K562 (cell line): ENCODE data around the gene CASP1. TPM values are rescaled to one million over a fixed set of nuclear protein-coding genes. Genes with fewer than 3 reads are reported as not detected.
A peak's percentile ranks its signal among the peaks of the same experiment; 100 is the strongest.

Experiments
- ATAC-seq: fragments of 200-7000 bp; cut with Tn5 transposase; 3 replicates; pipeline ENCODE4 v1.9.1; 2020; ENCODE audit warnings: moderate library complexity
- BruUV-seq: library from RNA; stranded (reverse); fragments of 400-500 nt; replicated peaks from 2 replicates; lab custom pipeline; 2021; lab: Mats Ljungman, UMichigan
- CTCF ChIA-PET: fragments of 300-600 bp; formaldehyde crosslinking; extraction: SDS; loops from one replicate; lab custom pipeline; 2021; ENCODE audit warnings: low intra/inter-chr PET ratio; lab: Yijun Ruan, JAX
- POLR2A ChIA-PET: fragments of 300-600, 350-650 bp; sonication (Branson Sonifier 250); formaldehyde crosslinking; extraction: SDS; loops from one replicate; lab custom pipeline; 2021; ENCODE audit warnings: antibody characterized with exemption, inconsistent platforms; lab: Yijun Ruan, JAX
- DNase-seq, 4 experiments: peaks; one replicate each; pipeline versions ENCODE4 v3.0.0 to v3.0.0-alpha.2; 2011 to 2018; ENCODE audit warnings: low spot score in 3 of 4, mixed read lengths in 3 of 4; ENCODE audit errors: extremely low read depth in 1 of 4
- FAIRE-seq: peaks from 2 replicates; lab custom pipeline; 2011; peaks lifted over from hg19 to GRCh38; lab: Jason Lieb, UNC
- H2AFZ ChIP-seq: 2 replicates; pipeline ENCODE4 v1.6.0; 2011; ENCODE audit warnings: low read depth, low read length, control low read depth, inconsistent platforms
- H3K27ac ChIP-seq: fragments of 200-600 bp; 3 replicates; pipeline ENCODE4 v1.8.0; 2011; ENCODE audit warnings: low read depth, mild to moderate bottlenecking, control low read depth, inconsistent platforms, low read length, moderate library complexity, mixed read lengths; ENCODE audit errors: extremely low read depth
- H3K27me3 ChIP-seq, 2 experiments: fragments of 300-600 bp in 1 of 2; 2 replicates in 1 of 2; 3 replicates in 1 of 2; pipeline versions ENCODE4 v1.6.0 to v1.8.0; 2011; ENCODE audit warnings: inconsistent platforms in 2 of 2, low read length in 2 of 2, mild to moderate bottlenecking in 1 of 2, mixed read lengths in 1 of 2, moderate library complexity in 1 of 2; ENCODE audit not compliant: control insufficient read depth in 2 of 2, insufficient read depth in 2 of 2
- H3K36me3 ChIP-seq: fragments of 300-600 bp; 3 replicates; pipeline ENCODE4 v1.8.0; 2011; ENCODE audit warnings: mild to moderate bottlenecking, low read length, inconsistent platforms; ENCODE audit not compliant: control insufficient read depth, insufficient read depth
- H3K4me1 ChIP-seq, 2 experiments: fragments of 200-600 bp in 1 of 2; replicated peaks in 1 of 2; 2 replicates in 1 of 2; 3 replicates in 1 of 2; pipeline versions ENCODE4 v1.5.1 to v1.8.0; 2011; ENCODE audit warnings: inconsistent platforms in 2 of 2, low read length in 2 of 2, mild to moderate bottlenecking in 1 of 2, mixed read lengths in 1 of 2, moderate library complexity in 1 of 2; ENCODE audit not compliant: control insufficient read depth in 2 of 2, insufficient read depth in 2 of 2
- H3K4me2 ChIP-seq: 2 replicates; pipeline ENCODE4 v1.6.1; 2011; ENCODE audit warnings: low read length, control low read depth, inconsistent platforms, mixed read lengths; ENCODE audit not compliant: insufficient read depth
- H3K4me3 ChIP-seq: fragments of 200-600 bp; sonication (generic), shearing (Covaris generic); 2 replicates; pipeline ENCODE4 v1.5.1; 2016; ENCODE audit warnings: control low read depth, inconsistent platforms
- H3K79me2 ChIP-seq: fragments of 200-600 bp; 3 replicates; pipeline ENCODE4 v1.8.0; 2011; ENCODE audit warnings: low read length, inconsistent platforms; ENCODE audit not compliant: control insufficient read depth, insufficient read depth
- H3K9ac ChIP-seq, 2 experiments: 2 replicates each; pipeline versions ENCODE4 v1.6.0 to v1.6.1; 2011; ENCODE audit warnings: low read depth in 2 of 2, low read length in 2 of 2, control low read depth in 1 of 2, inconsistent platforms in 1 of 2, mild to moderate bottlenecking in 1 of 2, mixed read lengths in 1 of 2; ENCODE audit not compliant: insufficient read depth in 1 of 2
- H3K9me1 ChIP-seq: one replicate; pipeline ENCODE4 v1.6.0; 2011; ENCODE audit warnings: inconsistent platforms, mild to moderate bottlenecking, low read length, moderate library complexity; ENCODE audit not compliant: control insufficient read depth, insufficient read depth
- H3K9me3 ChIP-seq: replicated peaks from 2 replicates; pipeline ENCODE4 v1.5.1; 2011; ENCODE audit warnings: low read depth, low read length, inconsistent platforms; ENCODE audit not compliant: control insufficient read depth, insufficient read depth
- H4K20me1 ChIP-seq: replicated peaks from 2 replicates; pipeline ENCODE4 v1.6.1; 2011; ENCODE audit warnings: low read length, inconsistent platforms, mixed read lengths; ENCODE audit not compliant: control insufficient read depth, insufficient read depth
- CTCFL ChIP-seq: IDR thresholded peaks from 2 replicates; pipeline ENCODE4 v1.6.1; 2011; ENCODE audit warnings: borderline replicate concordance, low read depth, mild to moderate bottlenecking, moderate library complexity, low read length; ENCODE audit not compliant: insufficient read depth, poor library complexity, severe bottlenecking
- ETV5 ChIP-seq: sonication (generic); formaldehyde crosslinking; IDR thresholded peaks from 2 replicates; pipeline ENCODE4 v1.4.0; 2020; ENCODE audit warnings: low read depth, mild to moderate bottlenecking, missing genetic modification reagents
- MCM2 ChIP-seq: fragments of 450-650 bp; IDR thresholded peaks from 2 replicates; pipeline ENCODE4 v1.6.1; 2017; ENCODE audit warnings: low read depth, mild to moderate bottlenecking
- MTF1 ChIP-seq: fragments of 250-450 bp; sonication (Bioruptor Pico); IDR thresholded peaks from 2 replicates; pipeline ENCODE4 v1.9.0; 2021; ENCODE audit warnings: moderate library complexity, mild to moderate bottlenecking, inconsistent platforms, borderline replicate concordance
- RAD21 ChIP-seq, 2 experiments: fragments of 250-450 bp in 1 of 2; fragments of 450-650 bp in 1 of 2; sonication (Bioruptor Pico) in 1 of 2; formaldehyde crosslinking in 1 of 2; IDR thresholded peaks in 1 of 2; conservative IDR thresholded peaks in 1 of 2; 2 replicates each; pipeline versions ENCODE4 v1.4.0 to v1.8.0; 2020 to 2022; ENCODE audit warnings: mild to moderate bottlenecking in 2 of 2, moderate library complexity in 1 of 2
- REST ChIP-seq, 2 experiments: fragments of 450-650 bp; formaldehyde crosslinking in 1 of 2; IDR thresholded peaks; 2 replicates each; pipeline versions ENCODE4 v1.4.0 to v1.6.1; 2014 to 2020; ENCODE audit warnings: mild to moderate bottlenecking in 2 of 2, borderline replicate concordance in 1 of 2, low read depth in 1 of 2
- SMARCA4 ChIP-seq: fragments of 450-650 bp; IDR thresholded peaks from 2 replicates; pipeline ENCODE4 v1.6.1; 2016
- SNAPC5 ChIP-seq: fragments of 250-450 bp; sonication (Bioruptor Pico); IDR thresholded peaks from 2 replicates; pipeline ENCODE4 v1.8.0; 2021; ENCODE audit warnings: moderate library complexity, mild to moderate bottlenecking, inconsistent platforms
- TEAD1 ChIP-seq, 2 experiments: fragments of 450-650 bp in 1 of 2; sonication (generic) in 1 of 2; formaldehyde crosslinking; IDR thresholded peaks; 2 replicates each; pipeline versions ENCODE4 v1.4.0 to v1.8.0; 2020 to 2022; ENCODE audit warnings: mild to moderate bottlenecking in 2 of 2, missing genetic modification reagents in 1 of 2
- ZNF436 ChIP-seq: fragments of 250-450, 450-650 bp; sonication (Bioruptor Pico); formaldehyde crosslinking; IDR thresholded peaks from 2 replicates; pipeline ENCODE4 v1.7.0; 2020; ENCODE audit warnings: mild to moderate bottlenecking
- ZNF511 ChIP-seq: sonication (generic); formaldehyde crosslinking; IDR thresholded peaks from 2 replicates; pipeline ENCODE4 v1.8.0; 2022; ENCODE audit warnings: mild to moderate bottlenecking, missing genetic modification reagents
- WGBS: fragments of 100-300 bp; shearing (Covaris generic); methylation state at CpG from one replicate; pipeline ENCODE4 v1.1.6; 2016; ENCODE audit warnings: low coverage, mixed read lengths; ENCODE audit not compliant: insufficient coverage; ENCODE audit errors: missing lambda C conversion rate; 5-methylcytosine and 5-hydroxymethylcytosine counted together
- in situ Hi-C: fragments of 300-500 bp; cut with MboI; formaldehyde crosslinking; loops from 4 replicates; pipeline ENCODE4 v1.15.0; 2018; ENCODE audit warnings: inconsistent platforms, mixed read lengths
- intact Hi-C: fragments of 100-400 bp; cut with micrococcal nuclease; formaldehyde crosslinking; loops from 2 replicates; pipeline ENCODE4 v1.14.2; 2022
- polyA plus RNA-seq, 8 experiments: library from polyadenylated mRNA; depleted of rRNA in 4 of 8; stranded (reverse) in 5 of 8; unstranded in 3 of 8; fragments of >200 nt; fragmentation: Nextera tagmentation in 2 of 8; fragmentation: Illumina TruSeq in 1 of 8; extraction: Ambion mirVana in 2 of 8; extraction: Trizol in 1 of 8; gene quantifications; 2 replicates each; pipeline versions ENCODE4 v1.2.1 to v1.2.3, GENCODE V29; 2011 to 2014; ENCODE audit warnings: inconsistent platforms in 1 of 8, missing spikeins in 1 of 8
- total RNA-seq, 7 experiments: library from RNA; depleted of rRNA in 6 of 7; stranded (reverse); fragments of >200 nt in 6 of 7; fragmentation: Illumina TruSeq in 2 of 7; extraction: Trizol in 2 of 7; gene quantifications; 2 replicates each; pipeline versions ENCODE4 v1.2.1 to v1.2.3, GENCODE V29; 2011 to 2021; ENCODE audit warnings: low replicate concordance in 1 of 7

CASP1 gene
- total and polyA plus RNA-seq, 9 of the 15 experiments (the other 6 are each of a cell fraction or from before 2014, with no cell fraction given), result not detected

- no peak for FAIRE-seq
- in situ Hi-C loops, result no loop called here
- POLR2A ChIA-PET, result interaction anchor here (0.7 kb wide), 1 partner anchor 184 kb away, joined by 3 read pairs; no protein-coding TSS in a partner anchor
- no peak for TF ChIP-seq SMARCA4
- no peak for TF ChIP-seq ZNF436 (CRISPR knock-in tag)
- no peak for TF ChIP-seq REST (IDR thresholded peaks at IDR 0.05; ENCODE audit: borderline replicate concordance)
- no peak for TF ChIP-seq REST (CRISPR knock-in tag; IDR thresholded peaks at IDR 0.05; ENCODE audit: low read depth)
- TF ChIP-seq TEAD1 (CRISPR knock-in tag; IDR thresholded peaks at IDR 0.05), result no peak
- 0 out of 2 replicates have a peak, but pooled peaks have one; percentile 26 for TF ChIP-seq ETV5 (CRISPR knock-in tag)
- no peak for TF ChIP-seq MCM2
- peak; percentile 21 to 48; a peak in 3 of 4 replicates for TF ChIP-seq RAD21 (CRISPR knock-in tag; conservative IDR thresholded peaks at IDR 0.05 in 1 of 2, IDR thresholded peaks at IDR 0.05 in 1 of 2)
- no peak for TF ChIP-seq SNAPC5 (CRISPR knock-in tag)
- peak; percentile 72 for TF ChIP-seq CTCFL
- no peak for TF ChIP-seq MTF1 (CRISPR knock-in tag)
- TF ChIP-seq ZNF511, result no peak
Measured at GRCh38 chr11:105000797-105001196, 34.1 kb downstream of the CASP1 start.

More at GRCh38 chr11:105000797-105001196, 34.1 kb downstream of the CASP1 start:
- no peak overlapping the region for H3K27ac ChIP-seq
- intact Hi-C loops, result no loop called here
- CTCF ChIA-PET, result no interaction called here
- 0 out of 2 replicates have a peak, but pooled peaks cover 1% of the 10 kb centered on the region for H3K9me3 ChIP-seq
- H2AFZ ChIP-seq, result no peak overlapping the region
- H3K9me1 ChIP-seq, result no peaks in the 10 kb centered on the region
- H3K79me2 ChIP-seq, result no peaks in the 10 kb centered on the region
- H4K20me1 ChIP-seq, result no peaks in the 10 kb centered on the region
- no TSS peak for BruUV-seq
- H3K4me2 ChIP-seq, result no peak overlapping the region
- no peaks in the 10 kb centered on the region for H3K36me3 ChIP-seq
- H3K4me3 ChIP-seq, result no peak overlapping the region
- no peaks in the 10 kb centered on the region for H3K4me1 ChIP-seq
- no peaks in the 10 kb centered on the region for H3K27me3 ChIP-seq
- 3% methylated on average over 7 of the region's 7 CpGs for WGBS
- DNase-seq (peak; percentile 6 to 26 (median 22)), ATAC-seq (peak; percentile 60)
- H3K9ac ChIP-seq, result no peak overlapping the region
